PFSK-1 (cell line): ENCODE data around the gene ANKRD33.

Source experiments
- FOXP2 ChIP-seq: optimal IDR thresholded peaks from 2 replicates; pipeline ENCODE3; 2011; ENCODE audit warnings: borderline replicate concordance, control low read depth, inconsistent platforms; ENCODE audit not compliant: insufficient read depth; ENCODE audit errors: extremely low read length, extremely low read depth
- POLR2AphosphoS5 ChIP-seq: IDR thresholded peaks from 2 replicates; pipeline ENCODE4 v1.6.1; 2012; ENCODE audit warnings: low read depth, mild to moderate bottlenecking, control low read depth, low read length, moderate library complexity
- SIN3A ChIP-seq: IDR thresholded peaks from 2 replicates; pipeline ENCODE4 v1.6.1; 2012; ENCODE audit warnings: mild to moderate bottlenecking, low read length, moderate library complexity, borderline replicate concordance; ENCODE audit not compliant: insufficient read depth
- TAF1 ChIP-seq: IDR thresholded peaks from 2 replicates; pipeline ENCODE4 v1.6.1; 2012; ENCODE audit warnings: low read length, control low read depth, borderline replicate concordance; ENCODE audit not compliant: insufficient read depth
- TF ChIP-seq, protein P1 (sequence below), 2 experiments: IDR thresholded peaks; 2 replicates each; pipeline versions ENCODE4 v1.6.1 to v1.8.0; 2011 to 2012; ENCODE audit warnings: low read depth in 2 of 2, low read length in 2 of 2, control low read depth in 1 of 2, inconsistent platforms in 1 of 2, mild to moderate bottlenecking in 1 of 2, moderate library complexity in 1 of 2; ENCODE audit not compliant: insufficient read depth in 1 of 2

ANKRD33 gene

DNA sequence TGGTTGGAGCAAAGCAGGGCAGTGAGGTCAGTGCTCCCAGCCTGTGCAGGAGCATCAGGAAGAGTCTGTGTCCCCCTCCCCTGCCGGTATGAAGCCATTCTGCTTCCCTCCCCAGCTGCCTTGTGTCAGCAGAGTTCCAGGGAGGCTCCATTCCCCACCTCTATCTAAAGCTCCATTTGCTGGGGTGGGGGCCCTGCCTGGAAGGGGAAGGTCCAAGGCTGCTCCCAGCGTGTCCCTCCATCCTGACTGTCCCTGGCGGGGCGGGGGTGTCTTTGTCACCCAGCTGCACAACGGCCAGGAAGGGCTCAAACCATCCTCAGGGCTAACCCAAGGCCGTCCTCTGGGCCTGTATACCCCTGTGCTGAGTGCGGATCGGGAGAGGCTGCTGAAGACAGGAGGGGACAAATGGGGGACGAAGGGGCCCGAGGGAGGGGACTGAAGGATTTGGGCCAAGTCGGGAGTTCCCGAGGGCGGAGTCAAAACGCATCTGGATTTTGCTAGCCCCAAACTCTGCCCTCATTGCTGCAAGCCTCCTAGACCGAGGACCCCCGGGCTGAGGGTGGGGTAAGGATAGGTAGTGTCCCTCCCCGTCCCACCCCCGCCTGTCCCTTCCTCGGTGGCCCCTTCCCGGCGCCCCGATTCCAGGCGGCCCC is 18.7 kb downstream of the ANKRD33 start:
- TF ChIP-seq POLR2AphosphoS5: no peak; the same call in 1 of the 2 replicates
- no peak for TF ChIP-seq SIN3A
- TF ChIP-seq, protein P1, sequence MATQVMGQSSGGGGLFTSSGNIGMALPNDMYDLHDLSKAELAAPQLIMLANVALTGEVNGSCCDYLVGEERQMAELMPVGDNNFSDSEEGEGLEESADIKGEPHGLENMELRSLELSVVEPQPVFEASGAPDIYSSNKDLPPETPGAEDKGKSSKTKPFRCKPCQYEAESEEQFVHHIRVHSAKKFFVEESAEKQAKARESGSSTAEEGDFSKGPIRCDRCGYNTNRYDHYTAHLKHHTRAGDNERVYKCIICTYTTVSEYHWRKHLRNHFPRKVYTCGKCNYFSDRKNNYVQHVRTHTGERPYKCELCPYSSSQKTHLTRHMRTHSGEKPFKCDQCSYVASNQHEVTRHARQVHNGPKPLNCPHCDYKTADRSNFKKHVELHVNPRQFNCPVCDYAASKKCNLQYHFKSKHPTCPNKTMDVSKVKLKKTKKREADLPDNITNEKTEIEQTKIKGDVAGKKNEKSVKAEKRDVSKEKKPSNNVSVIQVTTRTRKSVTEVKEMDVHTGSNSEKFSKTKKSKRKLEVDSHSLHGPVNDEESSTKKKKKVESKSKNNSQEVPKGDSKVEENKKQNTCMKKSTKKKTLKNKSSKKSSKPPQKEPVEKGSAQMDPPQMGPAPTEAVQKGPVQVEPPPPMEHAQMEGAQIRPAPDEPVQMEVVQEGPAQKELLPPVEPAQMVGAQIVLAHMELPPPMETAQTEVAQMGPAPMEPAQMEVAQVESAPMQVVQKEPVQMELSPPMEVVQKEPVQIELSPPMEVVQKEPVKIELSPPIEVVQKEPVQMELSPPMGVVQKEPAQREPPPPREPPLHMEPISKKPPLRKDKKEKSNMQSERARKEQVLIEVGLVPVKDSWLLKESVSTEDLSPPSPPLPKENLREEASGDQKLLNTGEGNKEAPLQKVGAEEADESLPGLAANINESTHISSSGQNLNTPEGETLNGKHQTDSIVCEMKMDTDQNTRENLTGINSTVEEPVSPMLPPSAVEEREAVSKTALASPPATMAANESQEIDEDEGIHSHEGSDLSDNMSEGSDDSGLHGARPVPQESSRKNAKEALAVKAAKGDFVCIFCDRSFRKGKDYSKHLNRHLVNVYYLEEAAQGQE (IDR thresholded peaks at IDR 0.05; ENCODE audit: insufficient read depth in 1 of 2, low read depth in 2 of 2, low read length in 2 of 2): no peak
- TF ChIP-seq FOXP2: no peak
- no peak for TF ChIP-seq TAF1

DNA sequence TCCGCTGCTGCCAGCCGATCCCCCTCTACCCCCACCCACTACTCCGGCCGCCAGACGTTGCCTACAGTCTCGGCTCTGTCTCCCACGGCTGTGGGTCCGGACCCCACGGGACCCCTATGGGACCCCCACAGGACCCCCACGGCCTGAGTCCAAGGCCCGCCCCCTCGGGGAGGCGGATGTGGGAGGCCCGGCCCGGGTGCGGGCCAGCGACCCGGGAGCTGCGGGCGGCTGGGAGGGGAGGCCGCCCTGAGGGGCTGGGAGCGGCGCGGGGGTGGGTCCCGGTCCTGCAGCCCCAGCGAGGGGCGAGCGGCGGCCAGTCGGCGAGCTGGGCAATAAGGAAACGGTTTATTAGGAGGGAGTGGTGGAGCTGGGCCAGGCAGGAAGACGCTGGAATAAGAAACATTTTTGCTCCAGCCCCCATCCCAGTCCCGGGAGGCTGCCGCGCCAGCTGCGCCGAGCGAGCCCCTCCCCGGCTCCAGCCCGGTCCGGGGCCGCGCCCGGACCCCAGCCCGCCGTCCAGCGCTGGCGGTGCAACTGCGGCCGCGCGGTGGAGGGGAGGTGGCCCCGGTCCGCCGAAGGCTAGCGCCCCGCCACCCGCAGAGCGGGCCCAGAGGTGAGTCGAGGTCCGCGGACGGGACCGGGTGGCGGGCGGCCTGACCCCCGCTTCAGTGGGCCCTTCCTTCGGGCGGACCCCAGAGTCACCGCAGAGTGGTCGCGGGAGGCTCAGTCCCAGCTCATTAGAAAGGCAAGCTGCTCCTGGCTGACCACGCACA is 19.4 kb downstream of the ANKRD33 start, which contains the start of gene ACVRL1:
ACVRL1 (plus strand) TSS at position 422 of the 773 bp plus-strand sequence. CDS start 4,971 bp downstream, outside the sequence.
- 0 out of 2 replicates have a peak, but pooled peaks have one; percentile 8 for TF ChIP-seq TAF1
- TF ChIP-seq POLR2AphosphoS5: no peak; the same call in 1 of the 2 replicates

DNA sequence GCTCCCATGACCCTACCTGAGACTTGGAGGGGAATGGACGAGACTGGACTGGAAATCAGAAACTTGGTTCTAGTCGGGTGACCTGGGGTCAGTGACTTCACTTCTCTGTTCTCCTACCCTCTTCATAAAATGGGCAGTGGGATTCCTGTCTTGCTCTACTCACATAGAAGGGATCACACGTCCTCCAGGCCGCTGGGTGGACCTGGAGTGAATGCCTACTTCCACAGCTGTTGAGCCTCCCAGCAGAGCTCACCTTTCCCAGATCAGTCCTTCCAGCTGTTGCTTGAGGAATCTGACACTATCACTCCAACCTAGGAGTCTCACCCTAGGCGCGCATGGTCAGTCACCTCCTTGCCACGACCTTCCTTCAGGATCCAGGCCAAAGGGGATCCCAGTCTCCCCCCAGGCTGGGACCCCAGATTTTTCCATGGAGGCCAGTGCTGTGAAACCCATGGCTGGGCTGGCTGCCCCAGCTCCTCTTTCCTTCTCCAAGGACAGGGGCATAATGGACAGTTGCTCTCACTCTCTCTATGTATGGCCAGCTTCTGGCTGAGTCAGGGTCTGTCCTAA is 20.0 kb downstream of the ANKRD33 start:
- TF ChIP-seq FOXP2 (no peak), SIN3A (no peak), TAF1 (no peak), POLR2AphosphoS5 (no peak; the same call in 1 of the 2 replicates)
- TF ChIP-seq, protein P1 (IDR thresholded peaks at IDR 0.05; ENCODE audit: insufficient read depth in 1 of 2, low read depth in 2 of 2, low read length in 2 of 2): no peak

DNA sequence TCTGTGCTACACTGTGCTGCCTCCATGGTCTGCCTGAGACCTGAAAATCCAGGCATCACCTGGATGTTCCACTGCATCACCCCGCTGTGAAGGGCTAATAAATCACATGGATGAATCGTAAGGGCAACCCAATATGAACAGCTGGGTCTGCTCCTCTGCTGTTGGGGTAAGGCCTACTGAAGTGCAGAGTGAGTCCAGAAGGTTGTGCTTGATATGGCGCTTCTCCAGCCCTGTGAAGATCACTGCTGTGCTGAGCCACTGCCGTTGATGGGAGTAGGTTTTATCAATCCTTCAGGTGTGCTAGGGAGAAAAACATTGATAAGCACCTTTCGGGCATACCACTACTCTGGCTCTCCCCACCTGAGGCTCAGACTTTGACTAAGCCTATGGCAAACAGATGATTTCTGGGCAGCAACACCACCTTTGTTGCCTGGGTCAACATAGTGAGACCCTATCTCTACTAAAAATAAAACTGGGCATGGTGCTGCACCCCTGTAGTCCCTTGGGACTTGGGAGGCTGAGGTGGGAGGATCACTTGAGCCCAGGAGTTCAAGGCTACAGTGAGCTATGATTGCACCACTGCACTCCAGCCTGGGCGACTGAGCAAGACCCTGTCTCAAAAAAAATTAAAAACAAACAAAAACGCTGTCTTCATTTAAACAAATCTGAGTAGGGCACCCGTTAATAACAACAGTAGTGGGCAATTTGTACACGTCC is 21.1 kb downstream of the ANKRD33 start:
- no peak for TF ChIP-seq SIN3A
- TF ChIP-seq POLR2AphosphoS5: no peak
- no peak for TF ChIP-seq TAF1
- TF ChIP-seq, protein P1 (IDR thresholded peaks at IDR 0.05; ENCODE audit: insufficient read depth in 1 of 2, low read depth in 2 of 2, low read length in 2 of 2): no peak
- no peak for TF ChIP-seq FOXP2

DNA sequence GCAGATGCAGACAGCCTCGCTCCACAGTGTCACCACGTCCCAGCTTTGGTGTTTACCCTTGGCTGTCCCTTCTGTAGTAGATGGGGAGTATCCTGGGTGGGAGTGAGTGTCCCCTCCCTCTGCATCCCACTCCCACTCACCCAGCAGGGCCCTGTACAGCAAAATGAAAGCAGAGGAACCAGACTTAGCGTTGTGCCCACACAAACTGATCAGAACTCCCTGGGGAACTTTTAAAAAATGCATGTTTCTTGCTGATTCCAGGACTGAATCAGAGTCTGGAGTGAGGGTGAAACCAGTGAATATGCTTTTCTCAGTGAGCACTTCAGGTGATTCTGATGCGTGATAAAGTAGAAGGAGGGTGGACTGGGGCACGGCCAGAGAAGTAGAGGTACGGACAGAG is 22.3 kb downstream of the ANKRD33 start:
- TF ChIP-seq SIN3A (no peak), POLR2AphosphoS5 (no peak), TAF1 (no peak), FOXP2 (no peak)
- TF ChIP-seq, protein P1 (IDR thresholded peaks at IDR 0.05; ENCODE audit: insufficient read depth in 1 of 2, low read depth in 2 of 2, low read length in 2 of 2): no peak
